Measurements from ENCODE around the gene ASCL3.

- TF ChIP-seq, protein P1, sequence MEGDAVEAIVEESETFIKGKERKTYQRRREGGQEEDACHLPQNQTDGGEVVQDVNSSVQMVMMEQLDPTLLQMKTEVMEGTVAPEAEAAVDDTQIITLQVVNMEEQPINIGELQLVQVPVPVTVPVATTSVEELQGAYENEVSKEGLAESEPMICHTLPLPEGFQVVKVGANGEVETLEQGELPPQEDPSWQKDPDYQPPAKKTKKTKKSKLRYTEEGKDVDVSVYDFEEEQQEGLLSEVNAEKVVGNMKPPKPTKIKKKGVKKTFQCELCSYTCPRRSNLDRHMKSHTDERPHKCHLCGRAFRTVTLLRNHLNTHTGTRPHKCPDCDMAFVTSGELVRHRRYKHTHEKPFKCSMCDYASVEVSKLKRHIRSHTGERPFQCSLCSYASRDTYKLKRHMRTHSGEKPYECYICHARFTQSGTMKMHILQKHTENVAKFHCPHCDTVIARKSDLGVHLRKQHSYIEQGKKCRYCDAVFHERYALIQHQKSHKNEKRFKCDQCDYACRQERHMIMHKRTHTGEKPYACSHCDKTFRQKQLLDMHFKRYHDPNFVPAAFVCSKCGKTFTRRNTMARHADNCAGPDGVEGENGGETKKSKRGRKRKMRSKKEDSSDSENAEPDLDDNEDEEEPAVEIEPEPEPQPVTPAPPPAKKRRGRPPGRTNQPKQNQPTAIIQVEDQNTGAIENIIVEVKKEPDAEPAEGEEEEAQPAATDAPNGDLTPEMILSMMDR (IDR thresholded peaks at IDR 0.05), result no peak
- TF ChIP-seq POLR2A (IDR thresholded peaks at IDR 0.05), result no peak
Measured at GRCh38 chr11:8962841-8963240, 20.0 kb upstream of the ASCL3 start.

Data from tibial nerve (tissue), 3 donors.